ACC112 (cell line): ENCODE measurements around the gene SLC4A7.
A peak's percentile ranks its signal among the peaks of the same experiment; 100 is the strongest.
"Not testable (repeated sequence)": the region's sequence is repeated elsewhere in the genome, so short reads cannot be mapped to it uniquely, and the experiment has no call there.

Experiments
- H2AFZ ChIP-seq: fragments of 200-600 bp; sonication (generic); one replicate; pipeline ENCODE4 v1.6.0; 2017; ENCODE audit warnings: antibody characterized with exemption, low read length; ENCODE audit not compliant: unreplicated experiment
- H3K27ac ChIP-seq: fragments of 200-600 bp; sonication (generic); 2 replicates; pipeline ENCODE4 v1.5.1; 2014; ENCODE audit warnings: low read depth, mild to moderate bottlenecking, antibody characterized with exemption, low read length, moderate library complexity
- H3K27me3 ChIP-seq: fragments of 200-600 bp; sonication (generic); 2 replicates; pipeline ENCODE4 v1.6.1; 2014; ENCODE audit warnings: mild to moderate bottlenecking, antibody characterized with exemption, low read length, moderate library complexity, mixed read lengths; ENCODE audit not compliant: insufficient read depth
- H3K36me3 ChIP-seq: fragments of 200-600 bp; sonication (generic); 2 replicates; pipeline ENCODE4 v1.6.1; 2016; ENCODE audit warnings: mild to moderate bottlenecking, antibody characterized with exemption, low read length, moderate library complexity, mixed read lengths; ENCODE audit not compliant: insufficient read depth
- H3K4me1 ChIP-seq: fragments of 200-600 bp; sonication (generic); one replicate; pipeline ENCODE4 v1.6.1; 2016; ENCODE audit warnings: low read length, mixed read lengths; ENCODE audit not compliant: insufficient read depth, unreplicated experiment, control insufficient read depth
- H3K4me3 ChIP-seq: fragments of 200-600 bp; sonication (generic); 2 replicates; pipeline ENCODE4 v1.5.1; 2014; ENCODE audit warnings: mild to moderate bottlenecking, low read depth, low read length
- H3K79me2 ChIP-seq: fragments of 200-600 bp; sonication (generic); one replicate; pipeline ENCODE4 v1.6.0; 2016; ENCODE audit warnings: low read length; ENCODE audit not compliant: control insufficient read depth, unreplicated experiment, insufficient read depth

SLC4A7 gene

GRCh38 chr3:27345493-27345892 is 138.7 kb downstream of the SLC4A7 start:
- no peaks in the 10 kb centered on the region for H3K36me3 ChIP-seq
- no peak overlapping the region for H3K4me3 ChIP-seq
- H3K27me3 ChIP-seq, result no peaks in the 10 kb centered on the region
- no peaks in the 10 kb centered on the region for H3K79me2 ChIP-seq
- no peak overlapping the region for H3K27ac ChIP-seq
- H3K4me1 ChIP-seq, result no peaks in the 10 kb centered on the region
- no peak overlapping the region for H2AFZ ChIP-seq

- Histone ChIP-seq H2AFZ (no peak overlapping the region), H3K27ac (no peak overlapping the region), H3K4me3 (no peak overlapping the region), H3K4me1 (no peaks in the 10 kb centered on the region), H3K36me3 (no peaks in the 10 kb centered on the region), H3K79me2 (no peaks in the 10 kb centered on the region), H3K27me3 (no peaks in the 10 kb centered on the region)
These were observed 139.1 kb downstream of the SLC4A7 start for GRCh38 chr3:27345045-27345444.

- H3K4me1 ChIP-seq, result no peaks in the 10 kb centered on the region
- H3K27ac ChIP-seq, result no peak overlapping the region
- H3K36me3 ChIP-seq, result no peaks in the 10 kb centered on the region
- H2AFZ ChIP-seq, result no peak overlapping the region
- no peak overlapping the region for H3K4me3 ChIP-seq
- no peaks in the 10 kb centered on the region for H3K27me3 ChIP-seq
- H3K79me2 ChIP-seq, result no peaks in the 10 kb centered on the region
These were observed 140.0 kb downstream of the SLC4A7 start for GRCh38 chr3:27344192-27344591.

GRCh38 chr3:27342267-27342666 is 141.9 kb downstream of the SLC4A7 start:
- H2AFZ ChIP-seq, result no peak overlapping the region
- no peaks in the 10 kb centered on the region for H3K4me1 ChIP-seq
- H3K79me2 ChIP-seq, result no peaks in the 10 kb centered on the region
- no peaks in the 10 kb centered on the region for H3K36me3 ChIP-seq
- H3K4me3 ChIP-seq, result no peak overlapping the region
- no peak overlapping the region for H3K27ac ChIP-seq
- H3K27me3 ChIP-seq, result no peaks in the 10 kb centered on the region

GRCh38 chr3:27340534-27340933 is 143.7 kb downstream of the SLC4A7 start:
- no peaks in the 10 kb centered on the region for H3K4me1 ChIP-seq
- no peaks in the 10 kb centered on the region for H3K27me3 ChIP-seq
- H3K79me2 ChIP-seq, result no peaks in the 10 kb centered on the region
- no peak overlapping the region for H3K4me3 ChIP-seq
- no peak overlapping the region for H3K27ac ChIP-seq
- H2AFZ ChIP-seq, result no peak overlapping the region
- H3K36me3 ChIP-seq, result no peaks in the 10 kb centered on the region

GRCh38 chr3:27335571-27335970 is 148.6 kb downstream of the SLC4A7 start:
- Histone ChIP-seq H3K4me3 (no peak overlapping the region), H3K4me1 (no peaks in the 10 kb centered on the region), H3K79me2 (no peaks in the 10 kb centered on the region), H3K27ac (no peak overlapping the region), H3K36me3 (no peaks in the 10 kb centered on the region), H3K27me3 (no peaks in the 10 kb centered on the region), H2AFZ (no peak overlapping the region)

- Histone ChIP-seq H3K79me2 (no peaks in the 10 kb centered on the region), H3K4me1 (no peaks in the 10 kb centered on the region), H3K27me3 (no peaks in the 10 kb centered on the region), H3K36me3 (peaks cover 6% of the 10 kb centered on the region; the same call in 1 of the 2 replicates), H3K27ac (no peak overlapping the region), H3K4me3 (no peak overlapping the region), H2AFZ (no peak overlapping the region)
These were observed 150.3 kb downstream of the SLC4A7 start for GRCh38 chr3:27333843-27334242.

- H3K27me3 ChIP-seq, H3K4me3 ChIP-seq, H3K79me2 ChIP-seq, H3K27ac ChIP-seq, H2AFZ ChIP-seq, H3K36me3 ChIP-seq: not testable (repeated sequence)
- H3K4me1 ChIP-seq, result peaks cover 28% of the 10 kb centered on the region
These were observed 155.0 kb downstream of the SLC4A7 start for GRCh38 chr3:27328982-27329762.

- H3K79me2 ChIP-seq, result no peaks in the 10 kb centered on the region
- peaks cover 28% of the 10 kb centered on the region for H3K4me1 ChIP-seq
- H3K36me3 ChIP-seq, result peaks cover 6% of the 10 kb centered on the region; the same call in 1 of the 2 replicates
- H3K4me3 ChIP-seq, result 0 out of 2 replicates have a peak overlapping the region, but pooled peaks have one; percentile 11
- peak overlapping the region; percentile 67 for H3K27ac ChIP-seq
- peak overlapping the region; percentile 62 for H2AFZ ChIP-seq
- no peaks in the 10 kb centered on the region for H3K27me3 ChIP-seq
These were observed 157.3 kb downstream of the SLC4A7 start for GRCh38 chr3:27326629-27327545.

- no peak overlapping the region for H2AFZ ChIP-seq
- peak overlapping the region; percentile 67 for H3K27ac ChIP-seq
- no peaks in the 10 kb centered on the region for H3K79me2 ChIP-seq
- peaks cover 6% of the 10 kb centered on the region; the same call in 1 of the 2 replicates for H3K36me3 ChIP-seq
- no peaks in the 10 kb centered on the region for H3K27me3 ChIP-seq
- H3K4me1 ChIP-seq, result peaks cover 28% of the 10 kb centered on the region
- H3K4me3 ChIP-seq, result no peak overlapping the region
These were observed 158.0 kb downstream of the SLC4A7 start for GRCh38 chr3:27326202-27326601.
